NT2/D1 (cell line): Measurements from ENCODE around the gene NEGR1.

ENCODE experiments used
- SUZ12 ChIP-seq: IDR thresholded peaks from 2 replicates; pipeline ENCODE4 v1.6.1; 2011; ENCODE audit not compliant: insufficient read length, insufficient read depth; ENCODE audit errors: extremely low read depth
- YY1 ChIP-seq: IDR thresholded peaks from 2 replicates; pipeline ENCODE4 v1.6.1; 2011; ENCODE audit not compliant: insufficient read length, insufficient read depth
- ZNF274 ChIP-seq: IDR thresholded peaks from 2 replicates; pipeline ENCODE4 v1.6.1; 2011; ENCODE audit warnings: mild to moderate bottlenecking, low read depth, low read length

DNA sequence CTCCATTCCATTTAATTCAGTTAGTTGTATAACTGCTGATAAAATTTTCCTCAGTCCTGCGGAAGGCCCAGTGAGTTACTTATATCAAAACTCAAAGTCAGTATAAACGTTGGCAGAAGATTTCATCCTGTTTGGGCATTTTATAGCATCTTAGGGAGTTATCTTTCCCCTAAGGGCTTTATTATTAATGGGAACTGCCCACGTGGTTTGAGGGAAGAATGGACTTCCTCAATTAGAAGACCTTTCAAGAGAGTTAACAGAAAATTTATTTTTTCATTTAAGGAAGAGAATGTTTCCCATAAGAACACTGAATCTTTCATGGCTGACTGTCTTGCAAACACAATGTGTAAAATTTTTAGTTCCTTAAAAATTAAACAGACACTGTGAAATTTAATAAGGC, 400.1 kb downstream of the NEGR1 start:
- no peak for TF ChIP-seq ZNF274
- no peak for TF ChIP-seq YY1
- no peak for TF ChIP-seq SUZ12
